Endothelial cell of umbilical vein (primary cell): Measurements from ENCODE around the gene EYS. TPM values are rescaled to one million over a fixed set of nuclear protein-coding genes. Genes with fewer than 3 reads are reported as not detected.

ENCODE experiments used
- BruUV-seq: library from RNA; stranded (reverse); fragments of 400-500 nt; replicated peaks from 2 replicates; lab custom pipeline; 2021; lab: Mats Ljungman, UMichigan
- CTCF ChIA-PET: fragments of 300-600, 350-600 bp; sonication (Branson Sonifier 250); formaldehyde crosslinking; loops from one replicate; lab custom pipeline; 2021; ENCODE audit warnings: antibody characterized with exemption, inconsistent platforms; lab: Charles Lee
- POLR2A ChIA-PET: fragments of 300-600, 350-600 bp; sonication (Branson Sonifier 250); formaldehyde crosslinking; loops from one replicate; lab custom pipeline; 2021; ENCODE audit warnings: antibody characterized with exemption, inconsistent platforms; lab: Charles Lee
- DNase-seq: peaks from one replicate; pipeline ENCODE4 v3.0.0-alpha.2; 2011; ENCODE audit warnings: low read depth, low spot score
- FAIRE-seq: peaks from 2 replicates; lab custom pipeline; 2011; peaks lifted over from hg19 to GRCh38; lab: Jason Lieb, UNC
- H2AFZ ChIP-seq: 2 replicates; pipeline ENCODE4 v1.6.0; 2012; ENCODE audit warnings: low read depth, low read length, control low read depth, inconsistent platforms
- H3K27ac ChIP-seq: 2 replicates; pipeline ENCODE4 v1.5.1; 2011; ENCODE audit warnings: low read depth, mild to moderate bottlenecking, control low read depth, low read length, moderate library complexity; ENCODE audit not compliant: insufficient read depth
- H3K27me3 ChIP-seq, 2 experiments: 2 replicates each; pipeline versions ENCODE4 v1.6.0 to v1.6.1; 2011; ENCODE audit warnings: low read length in 2 of 2, mixed read lengths in 1 of 2; ENCODE audit not compliant: control insufficient read depth in 2 of 2, insufficient read depth in 2 of 2
- H3K36me3 ChIP-seq, 2 experiments: 2 replicates in 1 of 2; 3 replicates in 1 of 2; pipeline ENCODE4 v1.5.1; 2011; ENCODE audit warnings: low read length in 2 of 2, mild to moderate bottlenecking in 1 of 2, moderate library complexity in 1 of 2; ENCODE audit not compliant: control insufficient read depth in 2 of 2, insufficient read depth in 2 of 2; ENCODE audit errors: extremely low read depth in 1 of 2
- H3K4me1 ChIP-seq: 3 replicates; pipeline ENCODE4 v1.5.1; 2011; ENCODE audit warnings: mild to moderate bottlenecking, low read length; ENCODE audit not compliant: control insufficient read depth, insufficient read depth; ENCODE audit errors: extremely low read depth
- H3K4me2 ChIP-seq: 2 replicates; pipeline ENCODE4 v1.6.1; 2011; ENCODE audit warnings: low read length, control low read depth, mixed read lengths; ENCODE audit not compliant: insufficient read depth
- H3K4me3 ChIP-seq, 3 experiments: fragments of 200-600 bp in 1 of 3; sonication (generic), shearing (Covaris generic) in 1 of 3; replicated peaks in 1 of 3; 2 replicates each; pipeline ENCODE4 v1.5.1; 2011 to 2016; ENCODE audit warnings: control low read depth in 3 of 3, low read length in 3 of 3, mild to moderate bottlenecking in 2 of 3, inconsistent platforms in 1 of 3, low read depth in 1 of 3, moderate library complexity in 1 of 3; ENCODE audit not compliant: insufficient read depth in 1 of 3
- H3K79me2 ChIP-seq: 2 replicates; pipeline ENCODE4 v1.6.0; 2012; ENCODE audit warnings: low read length, inconsistent platforms; ENCODE audit not compliant: control insufficient read depth, insufficient read depth
- H3K9ac ChIP-seq: replicated peaks from 2 replicates; pipeline ENCODE3; 2011; ENCODE audit warnings: low read length, control low read depth; ENCODE audit not compliant: insufficient read depth; ENCODE audit errors: extremely low read depth
- H3K9me1 ChIP-seq: replicated peaks from 3 replicates; pipeline ENCODE4 v1.6.0; 2011; ENCODE audit warnings: mild to moderate bottlenecking, low read length; ENCODE audit not compliant: control insufficient read depth, insufficient read depth; ENCODE audit errors: extremely low read depth
- H3K9me3 ChIP-seq: replicated peaks from 2 replicates; pipeline ENCODE4 v1.5.1; 2012; ENCODE audit warnings: low read length, inconsistent platforms; ENCODE audit not compliant: control insufficient read depth, insufficient read depth
- H4K20me1 ChIP-seq: replicated peaks from 2 replicates; pipeline ENCODE3; 2011; ENCODE audit warnings: mild to moderate bottlenecking, low read length; ENCODE audit not compliant: control insufficient read depth, insufficient read depth; ENCODE audit errors: extremely low read depth
- EZH2 ChIP-seq: IDR thresholded peaks from 2 replicates; pipeline ENCODE4 v1.6.1; 2012; ENCODE audit warnings: borderline replicate concordance, low read depth, mild to moderate bottlenecking, moderate library complexity, low read length, inconsistent platforms; ENCODE audit not compliant: severe bottlenecking
- FOS ChIP-seq: IDR thresholded peaks from 2 replicates; pipeline ENCODE4 v1.6.1; 2011; ENCODE audit warnings: mild to moderate bottlenecking, low read length, moderate library complexity, borderline replicate concordance; ENCODE audit not compliant: insufficient read depth
- GATA2 ChIP-seq: IDR thresholded peaks from 2 replicates; pipeline ENCODE4 v1.7.0; 2011; ENCODE audit warnings: low read depth, mild to moderate bottlenecking, moderate library complexity, mixed read lengths, low read length; ENCODE audit not compliant: insufficient read length, insufficient read depth
- JUN ChIP-seq: IDR thresholded peaks from 2 replicates; pipeline ENCODE4 v1.6.1; 2011; ENCODE audit warnings: borderline replicate concordance, low read depth; ENCODE audit not compliant: insufficient read length, insufficient read depth
- MYC ChIP-seq: IDR thresholded peaks from one replicate; pipeline ENCODE4 v1.6.1; 2011; ENCODE audit warnings: mild to moderate bottlenecking, low read depth, low read length
- POLR2A ChIP-seq: IDR thresholded peaks from 2 replicates; pipeline ENCODE4 v1.6.1; 2012; ENCODE audit warnings: low read depth, mild to moderate bottlenecking, control low read depth, low read length
- POLR2AphosphoS5 ChIP-seq: IDR thresholded peaks from 2 replicates; pipeline ENCODE4 v1.6.1; 2012; ENCODE audit warnings: low read depth, mild to moderate bottlenecking, control low read depth, low read length, moderate library complexity; ENCODE audit not compliant: insufficient read depth
- dilution Hi-C: fragments of 300-500 bp; cut with MboI; formaldehyde crosslinking; loops from one replicate; pipeline ENCODE4 v1.15.0; 2019; ENCODE audit warnings: low sequenced_read_pairs; ENCODE audit not compliant: extremely low pct_ligation_motif_present
- intact Hi-C: fragments of 100-400 bp; cut with micrococcal nuclease; formaldehyde crosslinking; loops from one replicate; pipeline ENCODE4 v1.10.0; 2022
- polyA plus RNA-seq, 4 experiments: library from polyadenylated mRNA; depleted of rRNA in 3 of 4; stranded (reverse) in 3 of 4; unstranded in 1 of 4; fragments of >200 nt; gene quantifications; 2 replicates each; pipeline versions ENCODE4 v1.2.1 to v1.2.3, GENCODE V29; 2011 to 2012; ENCODE audit warnings: missing spikeins in 1 of 4
- total RNA-seq: library from RNA; stranded (reverse); gene quantifications from 2 replicates; pipeline ENCODE4 v1.2.3, GENCODE V29; 2021
- TF ChIP-seq, protein P1 (sequence below), 2 donors: IDR thresholded peaks; 1 replicate in 1 of 2; 2 replicates in 1 of 2; pipeline ENCODE4 v1.5.1; 2011; ENCODE audit warnings: low read length in 2 of 2, mild to moderate bottlenecking in 2 of 2, moderate library complexity in 2 of 2, control low read depth in 1 of 2, inconsistent platforms in 1 of 2, low read depth in 1 of 2; ENCODE audit not compliant: insufficient read depth in 1 of 2; ENCODE audit errors: extremely low read depth in 1 of 2
- TF ChIP-seq, protein P2 (sequence below): IDR thresholded peaks from 2 replicates; pipeline ENCODE4 v1.6.1; 2011; ENCODE audit not compliant: insufficient read depth, insufficient read length

Gene EYS
- total and polyA plus RNA-seq, 2 donors (not counting 3 experiments of a cell fraction or from before 2014, with no cell fraction given): 0.01 to 0.27 TPM

DNA sequence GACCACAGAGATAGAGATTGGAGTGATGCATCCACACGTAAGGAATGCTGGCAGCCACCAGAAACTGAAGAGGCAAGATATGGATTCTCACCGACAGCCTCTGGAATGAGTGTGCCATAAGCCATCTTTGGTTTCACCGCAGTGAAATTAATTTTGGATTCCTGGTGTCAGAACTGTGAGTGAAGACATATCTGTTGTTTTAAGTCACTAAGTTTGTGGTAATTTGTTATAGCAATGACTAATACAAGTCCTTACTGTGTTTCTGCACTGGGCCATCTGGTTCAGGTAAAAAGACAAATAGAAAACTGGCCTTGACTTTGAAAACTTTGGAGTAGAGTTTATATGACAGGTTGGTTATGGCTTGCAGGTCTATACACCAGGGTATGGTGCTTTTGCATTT lies 1809.6 kb downstream of the EYS start:
- Histone ChIP-seq H3K4me3 (no peak overlapping the region), H3K4me2 (no peak overlapping the region), H3K9me1 (no peaks in the 10 kb centered on the region), H3K9ac (no peak overlapping the region), H3K79me2 (no peaks in the 10 kb centered on the region), H3K27me3 (no peaks in the 10 kb centered on the region), H3K36me3 (no peaks in the 10 kb centered on the region), H3K27ac (no peak overlapping the region), H4K20me1 (no peaks in the 10 kb centered on the region), H2AFZ (no peak overlapping the region), H3K4me1 (no peaks in the 10 kb centered on the region), H3K9me3 (no peaks in the 10 kb centered on the region)
- no peak for TF ChIP-seq JUN
- TF ChIP-seq, protein P1, sequence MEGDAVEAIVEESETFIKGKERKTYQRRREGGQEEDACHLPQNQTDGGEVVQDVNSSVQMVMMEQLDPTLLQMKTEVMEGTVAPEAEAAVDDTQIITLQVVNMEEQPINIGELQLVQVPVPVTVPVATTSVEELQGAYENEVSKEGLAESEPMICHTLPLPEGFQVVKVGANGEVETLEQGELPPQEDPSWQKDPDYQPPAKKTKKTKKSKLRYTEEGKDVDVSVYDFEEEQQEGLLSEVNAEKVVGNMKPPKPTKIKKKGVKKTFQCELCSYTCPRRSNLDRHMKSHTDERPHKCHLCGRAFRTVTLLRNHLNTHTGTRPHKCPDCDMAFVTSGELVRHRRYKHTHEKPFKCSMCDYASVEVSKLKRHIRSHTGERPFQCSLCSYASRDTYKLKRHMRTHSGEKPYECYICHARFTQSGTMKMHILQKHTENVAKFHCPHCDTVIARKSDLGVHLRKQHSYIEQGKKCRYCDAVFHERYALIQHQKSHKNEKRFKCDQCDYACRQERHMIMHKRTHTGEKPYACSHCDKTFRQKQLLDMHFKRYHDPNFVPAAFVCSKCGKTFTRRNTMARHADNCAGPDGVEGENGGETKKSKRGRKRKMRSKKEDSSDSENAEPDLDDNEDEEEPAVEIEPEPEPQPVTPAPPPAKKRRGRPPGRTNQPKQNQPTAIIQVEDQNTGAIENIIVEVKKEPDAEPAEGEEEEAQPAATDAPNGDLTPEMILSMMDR (IDR thresholded peaks at IDR 0.05; ENCODE audit: extremely low read depth in 1 of 2, insufficient read depth in 1 of 2, low read depth in 1 of 2, low read length in 2 of 2): no peak
- DNase-seq (no peak), FAIRE-seq (no peak)
- intact Hi-C loops: no loop called here
- dilution Hi-C loops: no loop called here
- ChIA-PET POLR2A (no interaction called here), CTCF (no interaction called here)
- no TSS peak for BruUV-seq

DNA sequence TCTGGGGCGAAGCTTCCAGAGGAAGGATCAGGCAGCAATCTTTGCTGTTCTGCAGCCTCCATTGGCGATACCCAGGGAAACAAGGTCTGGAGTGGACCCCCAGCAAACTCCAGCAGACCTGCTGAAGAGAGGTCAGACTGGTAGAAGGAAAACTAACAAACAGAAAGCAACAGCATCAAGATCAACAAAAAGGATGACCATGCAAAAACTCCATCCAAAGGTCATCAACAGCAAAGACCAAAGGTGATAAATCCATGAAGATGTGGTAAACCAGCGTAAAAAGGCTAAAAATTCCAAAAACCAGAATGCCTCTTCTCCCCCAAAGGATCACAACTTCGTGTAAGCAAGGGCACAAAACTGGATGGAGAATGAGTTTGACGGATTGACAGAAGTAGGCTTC lies 1818.6 kb downstream of the EYS start:
- no peak for DNase-seq
- POLR2A ChIA-PET: no interaction called here
- no peak for FAIRE-seq

More for the DNA sequence above, 1818.6 kb downstream of the EYS start:
- intact Hi-C loops (no loop called here), dilution Hi-C loops (no loop called here)
- no peaks in the 10 kb centered on the region for H3K9me1 ChIP-seq
- no TSS peak for BruUV-seq
- H3K27ac ChIP-seq: no peak overlapping the region
- CTCF ChIA-PET: no interaction called here
- no peak overlapping the region for H3K4me2 ChIP-seq
- no peaks in the 10 kb centered on the region for H3K36me3 ChIP-seq
- H3K4me1 ChIP-seq: no peaks in the 10 kb centered on the region
- no peaks in the 10 kb centered on the region for H3K27me3 ChIP-seq
- no peaks in the 10 kb centered on the region for H3K9me3 ChIP-seq
- no peak overlapping the region for H3K9ac ChIP-seq
- no peak for TF ChIP-seq JUN
- TF ChIP-seq MYC: no peak
- TF ChIP-seq, protein P2, sequence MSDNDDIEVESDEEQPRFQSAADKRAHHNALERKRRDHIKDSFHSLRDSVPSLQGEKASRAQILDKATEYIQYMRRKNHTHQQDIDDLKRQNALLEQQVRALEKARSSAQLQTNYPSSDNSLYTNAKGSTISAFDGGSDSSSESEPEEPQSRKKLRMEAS: no peak
- TF ChIP-seq GATA2: no peak
- TF ChIP-seq, protein P1 (IDR thresholded peaks at IDR 0.05; ENCODE audit: extremely low read depth in 1 of 2, insufficient read depth in 1 of 2, low read depth in 1 of 2, low read length in 2 of 2): no peak
- no peak for TF ChIP-seq POLR2AphosphoS5
- no peak for TF ChIP-seq POLR2A
- no peak for TF ChIP-seq FOS
- no peak for TF ChIP-seq EZH2
- H4K20me1 ChIP-seq: no peaks in the 10 kb centered on the region
- no peak overlapping the region for H3K4me3 ChIP-seq
- no peak overlapping the region for H2AFZ ChIP-seq
- H3K79me2 ChIP-seq: no peaks in the 10 kb centered on the region
